ENCODE data around the gene NLGN2.
A peak's percentile ranks its signal among the peaks of the same experiment; 100 is the strongest.

Gene NLGN2

DNA sequence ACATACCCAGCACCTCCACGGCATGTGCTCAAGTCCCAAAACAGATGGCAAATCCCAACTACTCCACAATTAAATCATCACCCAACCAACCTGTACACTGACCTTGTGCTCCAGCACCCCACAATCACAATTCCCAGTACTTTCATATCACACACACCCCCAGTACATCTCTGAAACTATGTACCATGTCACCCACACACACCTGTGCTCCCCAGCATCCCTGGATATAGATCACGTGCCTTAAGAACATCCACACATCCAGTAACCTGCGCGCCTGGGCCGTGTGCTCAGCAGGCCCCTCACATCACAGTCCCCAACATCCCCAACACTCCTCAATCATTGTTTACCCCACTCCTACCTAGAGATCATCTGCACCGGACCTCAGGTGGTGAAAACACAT lies 2.1 kb downstream of the NLGN2 start:
- H3K23ac ChIP-seq (ENCODE audit: low read length in 2 of 2) = no peak overlapping the region
- H2AFZ ChIP-seq (ENCODE audit: low read depth, low read length) = no peak overlapping the region
- H3K9ac ChIP-seq (ENCODE audit: low read length) = no peak overlapping the region
- H3K79me1 ChIP-seq (replicated peaks; ENCODE audit: low read length, poor library complexity, severe bottlenecking) = peaks cover 23% of the 10 kb centered on the region
- no peak overlapping the region for H4K8ac ChIP-seq (ENCODE audit: low read length)
- no peak for DNase-seq
- no peaks in the 10 kb centered on the region for H3K27me3 ChIP-seq (ENCODE audit: control insufficient read depth in 1 of 2, insufficient read depth in 1 of 2, low read length in 2 of 2)
- WGBS = 95% methylated on average over 6 of the region's 6 CpGs
- no peak overlapping the region for H3K27ac ChIP-seq (ENCODE audit: low read length, poor library complexity, severe bottlenecking)
- no peak overlapping the region for H3K14ac ChIP-seq (ENCODE audit: low read length in 2 of 2)
- H2BK5ac ChIP-seq (ENCODE audit: low read depth, low read length, poor library complexity, severe bottlenecking) = no peak overlapping the region
- H2BK12ac ChIP-seq (ENCODE audit: low read length in 2 of 2) = no peak overlapping the region
- peaks cover 18% of the 10 kb centered on the region for H3K4me1 ChIP-seq (ENCODE audit: control insufficient read depth, insufficient read depth, low read depth, low read length)
- H3K9me3 ChIP-seq (ENCODE audit: control insufficient read depth, low read length) = no peaks in the 10 kb centered on the region
- H3K4ac ChIP-seq (ENCODE audit: low read depth in 1 of 2, low read length in 2 of 2) = no peak overlapping the region
- no peak overlapping the region for H2BK120ac ChIP-seq (ENCODE audit: low read depth, low read length)
- no peak overlapping the region for H3K4me3 ChIP-seq (ENCODE audit: insufficient read depth in 1 of 2, low read depth in 1 of 2, low read length in 2 of 2)
- peaks cover 29 to 46% of the 10 kb centered on the region in 2 experiments for H3K36me3 ChIP-seq (ENCODE audit: control insufficient read depth in 1 of 2, insufficient read depth in 2 of 2, low read depth in 1 of 2, low read length in 2 of 2)
- H2BK15ac ChIP-seq (ENCODE audit: low read depth, poor library complexity, severe bottlenecking) = no peak overlapping the region
- H4K91ac ChIP-seq (ENCODE audit: low read length) = no peak overlapping the region
- H3K18ac ChIP-seq (ENCODE audit: low read depth in 1 of 2, low read length in 2 of 2) = no peak overlapping the region
- no peak overlapping the region for H3K4me2 ChIP-seq (ENCODE audit: low read length, poor library complexity, severe bottlenecking)
- no peak overlapping the region for H2AK5ac ChIP-seq (ENCODE audit: low read length, severe bottlenecking)

DNA sequence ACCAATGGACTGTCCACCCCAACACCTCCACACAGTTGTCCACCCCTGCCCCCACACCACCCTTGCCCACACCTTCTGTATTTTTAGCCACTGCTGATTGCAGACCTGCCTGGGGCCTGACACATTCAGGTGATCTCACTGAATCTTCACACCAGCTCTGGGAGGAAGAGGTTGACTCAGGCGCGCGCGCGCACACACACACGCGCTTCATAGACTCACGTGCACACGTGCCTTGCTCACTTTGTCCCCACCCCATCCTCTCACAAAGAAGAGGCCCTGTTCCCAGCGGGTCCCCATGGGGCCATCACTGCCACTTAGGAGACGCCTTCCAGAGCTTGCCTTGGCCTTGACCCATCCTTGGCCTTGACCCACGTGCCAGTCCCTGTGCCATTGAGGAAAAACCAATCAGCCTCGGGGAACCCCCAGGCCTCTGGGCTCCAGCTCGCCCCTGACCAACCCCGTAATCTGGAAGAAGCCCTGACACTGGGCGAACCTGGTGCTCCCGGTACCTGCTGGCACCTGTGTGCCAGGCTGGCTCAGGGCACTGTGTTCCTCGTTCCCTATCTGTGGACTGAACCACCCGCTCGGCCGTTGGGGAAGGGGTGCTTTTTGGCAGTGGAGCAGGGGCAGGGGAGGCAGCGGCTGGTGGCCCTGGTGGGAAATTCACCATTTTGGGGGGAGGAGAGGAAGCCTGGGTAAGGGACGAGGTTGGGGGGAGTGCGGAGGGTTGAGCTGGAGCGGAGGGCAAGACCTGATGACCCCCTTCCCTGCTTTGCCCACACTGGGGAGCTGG lies 3.2 kb downstream of the NLGN2 start:
- no peak overlapping the region for H3K4me2 ChIP-seq (ENCODE audit: low read length, poor library complexity, severe bottlenecking)
- H3K4me1 ChIP-seq (ENCODE audit: control insufficient read depth, insufficient read depth, low read depth, low read length) = peaks cover 15% of the 10 kb centered on the region
- no peak overlapping the region for H3K9ac ChIP-seq (ENCODE audit: low read length)
- H3K79me1 ChIP-seq (replicated peaks; ENCODE audit: low read length, poor library complexity, severe bottlenecking) = peaks cover 20% of the 10 kb centered on the region
- no peak overlapping the region for H2AK5ac ChIP-seq (ENCODE audit: low read length, severe bottlenecking)
- H3K27me3 ChIP-seq (ENCODE audit: control insufficient read depth in 1 of 2, insufficient read depth in 1 of 2, low read length in 2 of 2) = no peaks in the 10 kb centered on the region
- H2AFZ ChIP-seq (ENCODE audit: low read depth, low read length) = no peak overlapping the region
- no peaks in the 10 kb centered on the region for H3K9me3 ChIP-seq (ENCODE audit: control insufficient read depth, low read length)
- H3K4ac ChIP-seq (ENCODE audit: low read depth in 1 of 2, low read length in 2 of 2) = no peak overlapping the region
- H4K91ac ChIP-seq (ENCODE audit: low read length) = no peak overlapping the region
- H2BK12ac ChIP-seq (ENCODE audit: low read length in 2 of 2) = no peak overlapping the region
- 96% methylated on average over 22 of the region's 25 CpGs for WGBS
- DNase-seq = no peak
- no peak overlapping the region for H3K4me3 ChIP-seq (ENCODE audit: insufficient read depth in 1 of 2, low read depth in 1 of 2, low read length in 2 of 2)
- no peak overlapping the region for H2BK120ac ChIP-seq (ENCODE audit: low read depth, low read length)
- no peak overlapping the region for H2BK15ac ChIP-seq (ENCODE audit: low read depth, poor library complexity, severe bottlenecking)
- no peak overlapping the region for H3K23ac ChIP-seq (ENCODE audit: low read length in 2 of 2)
- peaks cover 40 to 57% of the 10 kb centered on the region in 2 experiments for H3K36me3 ChIP-seq (ENCODE audit: control insufficient read depth in 1 of 2, insufficient read depth in 2 of 2, low read depth in 1 of 2, low read length in 2 of 2)
- H3K18ac ChIP-seq (ENCODE audit: low read depth in 1 of 2, low read length in 2 of 2) = no peak overlapping the region
- no peak overlapping the region for H3K14ac ChIP-seq (ENCODE audit: low read length in 2 of 2)
- no peak overlapping the region for H2BK5ac ChIP-seq (ENCODE audit: low read depth, low read length, poor library complexity, severe bottlenecking)
- H4K8ac ChIP-seq (ENCODE audit: low read length) = no peak overlapping the region
- H3K27ac ChIP-seq (ENCODE audit: low read length, poor library complexity, severe bottlenecking) = no peak overlapping the region

GRCh38 chr17:7411427-7411750 lies 3.7 kb downstream of the NLGN2 start:
- H3K79me1 ChIP-seq (replicated peaks; ENCODE audit: low read length, poor library complexity, severe bottlenecking) = peaks cover 20% of the 10 kb centered on the region
- 96% methylated on average over 8 of the region's 8 CpGs for WGBS

DNA sequence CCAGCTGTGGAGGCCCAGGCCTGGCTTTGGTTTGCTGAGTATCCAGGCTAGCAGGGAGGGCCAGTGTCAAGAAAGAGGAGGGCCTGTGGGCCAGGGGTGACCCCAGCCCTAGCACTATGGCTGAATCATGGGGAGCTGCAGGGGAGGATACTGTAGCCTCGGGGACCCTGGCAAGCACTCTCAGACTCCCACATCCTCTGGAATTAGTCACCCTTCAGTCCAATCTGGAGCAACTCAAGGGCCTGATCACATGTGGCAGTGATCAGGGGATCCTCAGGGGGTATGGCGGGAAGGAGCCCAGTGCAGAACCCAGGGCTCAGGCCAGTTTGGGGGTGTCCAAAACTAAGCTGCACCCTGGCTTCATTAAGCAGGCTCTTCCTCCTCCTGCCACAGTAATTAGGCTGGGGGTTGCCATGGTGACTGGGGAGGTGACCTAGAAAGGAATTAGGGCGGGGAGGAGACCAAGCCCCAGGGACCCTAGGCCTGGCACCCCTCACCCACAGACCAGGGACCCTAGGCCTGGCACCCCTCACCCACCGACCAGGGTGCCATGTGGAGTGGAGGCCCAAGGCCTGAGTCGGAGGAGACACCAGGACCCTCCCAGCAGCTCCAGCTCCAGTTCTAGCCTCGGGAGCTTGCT lies 5.8 kb downstream of the NLGN2 start:
- Histone ChIP-seq H3K27ac (ENCODE audit: low read length, poor library complexity, severe bottlenecking) (no peak overlapping the region), H2AK5ac (ENCODE audit: low read length, severe bottlenecking) (no peak overlapping the region), H3K14ac (ENCODE audit: low read length in 2 of 2) (no peak overlapping the region), H3K4ac (ENCODE audit: low read depth in 1 of 2, low read length in 2 of 2) (no peak overlapping the region), H3K79me1 (replicated peaks; ENCODE audit: low read length, poor library complexity, severe bottlenecking) (peaks cover 16% of the 10 kb centered on the region), H2BK12ac (ENCODE audit: low read length in 2 of 2) (no peak overlapping the region), H4K8ac (ENCODE audit: low read length) (no peak overlapping the region), H3K4me1 (ENCODE audit: control insufficient read depth, insufficient read depth, low read depth, low read length) (peaks cover 8% of the 10 kb centered on the region), H3K23ac (ENCODE audit: low read length in 2 of 2) (no peak overlapping the region), H3K27me3 (ENCODE audit: control insufficient read depth in 1 of 2, insufficient read depth in 1 of 2, low read length in 2 of 2) (no peaks in the 10 kb centered on the region), H2BK120ac (ENCODE audit: low read depth, low read length) (no peak overlapping the region), H4K91ac (ENCODE audit: low read length) (no peak overlapping the region), H3K4me2 (ENCODE audit: low read length, poor library complexity, severe bottlenecking) (no peak overlapping the region), H3K9ac (ENCODE audit: low read length) (peak overlapping the region; percentile 65), H2AFZ (ENCODE audit: low read depth, low read length) (no peak overlapping the region), H2BK5ac (ENCODE audit: low read depth, low read length, poor library complexity, severe bottlenecking) (no peak overlapping the region), H3K18ac (ENCODE audit: low read depth in 1 of 2, low read length in 2 of 2) (no peak overlapping the region), H3K36me3 (ENCODE audit: control insufficient read depth in 1 of 2, insufficient read depth in 2 of 2, low read depth in 1 of 2, low read length in 2 of 2) (peaks cover 53 to 79% of the 10 kb centered on the region in 2 experiments), H2BK15ac (ENCODE audit: low read depth, poor library complexity, severe bottlenecking) (no peak overlapping the region), H3K9me3 (ENCODE audit: control insufficient read depth, low read length) (no peaks in the 10 kb centered on the region), H3K4me3 (ENCODE audit: insufficient read depth in 1 of 2, low read depth in 1 of 2, low read length in 2 of 2) (peak overlapping the region in 1 of 2 experiments; percentile 23)
- 84% methylated on average over 6 of the region's 6 CpGs for WGBS
- DNase-seq = no peak

More at GRCh38 chr17:7411427-7411750, 3.7 kb downstream of the NLGN2 start:
- Histone ChIP-seq H2AFZ (ENCODE audit: low read depth, low read length) (no peak overlapping the region), H3K27me3 (ENCODE audit: control insufficient read depth in 1 of 2, insufficient read depth in 1 of 2, low read length in 2 of 2) (no peaks in the 10 kb centered on the region), H2BK120ac (ENCODE audit: low read depth, low read length) (no peak overlapping the region), H4K8ac (ENCODE audit: low read length) (no peak overlapping the region), H3K4me1 (ENCODE audit: control insufficient read depth, insufficient read depth, low read depth, low read length) (peaks cover 13% of the 10 kb centered on the region), H3K14ac (ENCODE audit: low read length in 2 of 2) (no peak overlapping the region), H3K4me3 (ENCODE audit: insufficient read depth in 1 of 2, low read depth in 1 of 2, low read length in 2 of 2) (no peak overlapping the region), H2BK5ac (ENCODE audit: low read depth, low read length, poor library complexity, severe bottlenecking) (no peak overlapping the region), H2AK5ac (ENCODE audit: low read length, severe bottlenecking) (no peak overlapping the region), H3K4ac (ENCODE audit: low read depth in 1 of 2, low read length in 2 of 2) (no peak overlapping the region), H4K91ac (ENCODE audit: low read length) (no peak overlapping the region), H3K4me2 (ENCODE audit: low read length, poor library complexity, severe bottlenecking) (no peak overlapping the region), H2BK12ac (ENCODE audit: low read length in 2 of 2) (no peak overlapping the region), H3K27ac (ENCODE audit: low read length, poor library complexity, severe bottlenecking) (no peak overlapping the region), H3K23ac (ENCODE audit: low read length in 2 of 2) (no peak overlapping the region), H3K9ac (ENCODE audit: low read length) (no peak overlapping the region), H3K9me3 (ENCODE audit: control insufficient read depth, low read length) (no peaks in the 10 kb centered on the region), H3K36me3 (ENCODE audit: control insufficient read depth in 1 of 2, insufficient read depth in 2 of 2, low read depth in 1 of 2, low read length in 2 of 2) (peaks cover 44 to 63% of the 10 kb centered on the region in 2 experiments), H2BK15ac (ENCODE audit: low read depth, poor library complexity, severe bottlenecking) (no peak overlapping the region), H3K18ac (ENCODE audit: low read depth in 1 of 2, low read length in 2 of 2) (no peak overlapping the region)
- no peak for DNase-seq
